RWPE2 (cell line): ENCODE data around the gene KCNA10.

Experiments used
- ATAC-seq: fragments of 200-7000 bp; cut with Tn5 transposase; 3 replicates; pipeline ENCODE4 v1.9.1; 2021; ENCODE audit warnings: low read depth
- DNase-seq: peaks from one replicate; pipeline ENCODE4 v3.0.0-alpha.2; 2020; ENCODE audit warnings: low spot score
- H3K27ac ChIP-seq: fragments of 450-650 bp; 2 replicates; pipeline ENCODE4 v1.5.1; 2017; ENCODE audit warnings: mild to moderate bottlenecking; ENCODE audit not compliant: poor library complexity, severe bottlenecking
- H3K27me3 ChIP-seq: fragments of 250-450 bp; sonication (Bioruptor Pico); 2 replicates; pipeline ENCODE4 v1.5.1; 2021; ENCODE audit warnings: mild to moderate bottlenecking, moderate library complexity; ENCODE audit not compliant: insufficient read depth, poor library complexity, severe bottlenecking
- H3K36me3 ChIP-seq: fragments of 250-450 bp; sonication (Bioruptor Pico); 2 replicates; pipeline ENCODE4 v1.5.1; 2020; ENCODE audit warnings: low read depth, mild to moderate bottlenecking, moderate library complexity
- H3K4me1 ChIP-seq: fragments of 250-450 bp; sonication (Bioruptor Pico); 2 replicates; pipeline ENCODE4 v1.5.1; 2021; ENCODE audit warnings: mild to moderate bottlenecking, moderate library complexity; ENCODE audit not compliant: insufficient read depth, poor library complexity, severe bottlenecking
- H3K4me3 ChIP-seq: fragments of 250-450 bp; sonication (Bioruptor Pico); 2 replicates; pipeline ENCODE4 v1.5.1; 2021; ENCODE audit warnings: mild to moderate bottlenecking, moderate library complexity; ENCODE audit not compliant: severe bottlenecking
- H3K9me3 ChIP-seq: fragments of 250-450 bp; sonication (Bioruptor Pico); 2 replicates; pipeline ENCODE4 v1.5.1; 2021; ENCODE audit warnings: mild to moderate bottlenecking, moderate library complexity; ENCODE audit not compliant: severe bottlenecking
- CTCF ChIP-seq: fragments of 450-650 bp; IDR thresholded peaks from one replicate; pipeline ENCODE4 v1.5.1; 2017; ENCODE audit warnings: mild to moderate bottlenecking, moderate library complexity; ENCODE audit not compliant: poor library complexity, severe bottlenecking

Gene KCNA10

GRCh38 chr1:110492573-110492972 lies 26.4 kb downstream of the KCNA10 start:
- Histone ChIP-seq H3K4me1 (no peaks in the 10 kb centered on the region), H3K36me3 (no peaks in the 10 kb centered on the region), H3K27me3 (no peaks in the 10 kb centered on the region), H3K9me3 (no peaks in the 10 kb centered on the region), H3K27ac (no peak overlapping the region), H3K4me3 (no peak overlapping the region)
- TF ChIP-seq CTCF: no peak
- DNase-seq (no peak), ATAC-seq (no peak)

- no peaks in the 10 kb centered on the region for H3K9me3 ChIP-seq
- no peaks in the 10 kb centered on the region for H3K27me3 ChIP-seq
- no peak for TF ChIP-seq CTCF
- no peaks in the 10 kb centered on the region for H3K4me1 ChIP-seq
- no peak overlapping the region for H3K27ac ChIP-seq
- DNase-seq (no peak), ATAC-seq (no peak)
- H3K36me3 ChIP-seq: no peaks in the 10 kb centered on the region
- no peak overlapping the region for H3K4me3 ChIP-seq
Measured at GRCh38 chr1:110490791-110491451, 28.1 kb downstream of the KCNA10 start.

GRCh38 chr1:110489973-110490542 lies 28.9 kb downstream of the KCNA10 start:
- Histone ChIP-seq H3K27me3 (no peaks in the 10 kb centered on the region), H3K9me3 (no peaks in the 10 kb centered on the region), H3K4me3 (no peak overlapping the region), H3K27ac (no peak overlapping the region), H3K4me1 (no peaks in the 10 kb centered on the region), H3K36me3 (no peaks in the 10 kb centered on the region)
- TF ChIP-seq CTCF: no peak
- ATAC-seq (no peak), DNase-seq (no peak)

GRCh38 chr1:110489406-110489805 lies 29.6 kb downstream of the KCNA10 start:
- no peak for ATAC-seq
- Histone ChIP-seq H3K27ac (no peak overlapping the region), H3K36me3 (no peaks in the 10 kb centered on the region), H3K9me3 (no peaks in the 10 kb centered on the region), H3K4me3 (no peak overlapping the region), H3K27me3 (no peaks in the 10 kb centered on the region), H3K4me1 (no peaks in the 10 kb centered on the region)
- TF ChIP-seq CTCF: no peak
- DNase-seq: no peak

GRCh38 chr1:110488867-110489266 lies 30.1 kb downstream of the KCNA10 start:
- Histone ChIP-seq H3K27ac (no peak overlapping the region), H3K4me1 (no peaks in the 10 kb centered on the region), H3K9me3 (no peaks in the 10 kb centered on the region), H3K27me3 (no peaks in the 10 kb centered on the region), H3K36me3 (no peaks in the 10 kb centered on the region), H3K4me3 (no peak overlapping the region)
- ATAC-seq (no peak), DNase-seq (no peak)
- no peak for TF ChIP-seq CTCF
